Stimulated activated naive CD4-positive, alpha-beta T cell treated with Interleukin-2 at 50 U/mL for 16 hours (primary cell): ENCODE measurements around the gene GMDS.
"Not testable (repeated sequence)": the region's sequence is repeated elsewhere in the genome, so short reads cannot be mapped to it uniquely, and the experiment has no call there.

Source experiments
- DNase-seq: peaks from one replicate; lab custom pipeline; 2025; lab: John Stamatoyannopoulos, UW

The GMDS gene

GRCh38 chr6:1679688-1680068 lies 565.7 kb downstream of the GMDS start:
- DNase-seq = no peak

- DNase-seq = no peak
These were observed 566.2 kb downstream of the GMDS start for GRCh38 chr6:1679031-1679687.

GRCh38 chr6:1678201-1678600 lies 567.2 kb downstream of the GMDS start:
- no peak for DNase-seq

DNA sequence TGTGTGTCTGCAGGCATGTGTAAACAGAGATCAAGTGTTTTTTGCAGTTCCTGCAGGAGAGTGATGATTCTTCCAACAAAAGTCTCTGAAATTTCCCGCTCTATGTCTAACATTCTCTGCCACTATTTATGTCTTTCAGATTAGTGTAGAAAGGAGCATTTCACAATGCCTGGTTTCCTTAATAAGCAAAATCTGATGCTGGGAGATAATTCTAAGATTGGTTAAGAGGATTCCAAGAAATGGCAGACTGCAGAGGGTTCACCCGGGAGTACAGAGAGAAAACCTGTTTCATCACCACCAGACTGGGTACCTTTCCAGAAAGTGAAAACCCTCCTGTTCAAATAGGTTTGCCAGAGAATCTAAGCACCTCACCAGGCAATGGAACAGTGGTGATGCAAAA lies 573.0 kb downstream of the GMDS start:
- DNase-seq = no peak

DNA sequence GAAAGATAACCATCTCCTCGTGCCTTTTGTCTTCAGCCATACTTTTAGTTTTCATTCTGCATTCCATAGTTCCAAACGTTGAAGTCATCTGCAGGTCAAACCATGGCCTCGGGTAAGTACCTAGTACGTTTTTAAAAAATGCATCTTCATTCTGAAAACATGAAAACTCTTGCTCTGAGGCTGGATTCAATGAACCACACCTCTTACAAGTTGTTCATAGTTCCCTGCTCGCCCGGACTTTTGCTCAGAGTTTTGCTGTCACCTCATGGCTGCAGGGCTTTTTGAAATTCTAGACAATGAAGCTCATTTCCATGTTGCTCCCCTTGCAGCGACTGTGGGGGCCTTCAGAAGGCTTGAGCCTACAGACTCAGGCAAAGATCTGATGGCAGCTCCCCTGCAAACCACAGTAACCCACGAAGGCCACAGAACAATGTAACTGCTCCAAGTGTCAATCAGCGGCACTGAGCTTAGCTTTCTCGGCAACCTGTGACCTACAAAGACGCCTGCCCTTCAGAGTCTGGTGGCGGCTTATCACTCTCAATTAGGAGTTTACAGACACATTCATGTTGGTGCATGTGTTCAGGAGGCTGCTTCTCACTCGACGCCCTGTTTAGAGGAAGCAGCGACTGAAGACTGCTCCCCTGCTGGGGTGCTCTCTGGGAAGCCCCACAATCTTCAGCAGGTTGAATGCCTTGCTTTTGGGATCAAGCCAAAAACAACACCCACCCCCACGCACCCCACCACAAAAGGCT lies 574.5 kb downstream of the GMDS start:
- no peak for DNase-seq

GRCh38 chr6:1669996-1670395 lies 575.4 kb downstream of the GMDS start:
- no peak for DNase-seq

- DNase-seq = not testable (repeated sequence)
These were observed 576.9 kb downstream of the GMDS start for GRCh38 chr6:1668456-1668855.

DNA sequence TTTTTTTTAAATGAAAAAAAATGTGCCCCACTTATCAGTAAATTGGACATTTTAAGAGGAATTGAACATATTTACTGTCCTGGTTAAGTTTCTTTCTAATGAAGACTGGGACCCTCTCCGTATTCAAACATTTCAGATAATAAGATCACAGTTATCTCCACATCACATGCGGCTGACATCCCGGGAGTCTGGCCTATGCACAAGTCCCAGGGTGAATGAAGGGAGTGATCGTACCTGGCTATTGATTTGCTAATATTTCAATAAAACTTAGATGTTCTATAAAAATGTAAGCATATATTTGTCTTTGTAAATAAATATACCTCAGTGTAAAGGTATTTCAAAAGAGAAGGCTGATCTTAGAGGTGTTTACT lies 577.6 kb downstream of the GMDS start:
- no peak for DNase-seq

DNA sequence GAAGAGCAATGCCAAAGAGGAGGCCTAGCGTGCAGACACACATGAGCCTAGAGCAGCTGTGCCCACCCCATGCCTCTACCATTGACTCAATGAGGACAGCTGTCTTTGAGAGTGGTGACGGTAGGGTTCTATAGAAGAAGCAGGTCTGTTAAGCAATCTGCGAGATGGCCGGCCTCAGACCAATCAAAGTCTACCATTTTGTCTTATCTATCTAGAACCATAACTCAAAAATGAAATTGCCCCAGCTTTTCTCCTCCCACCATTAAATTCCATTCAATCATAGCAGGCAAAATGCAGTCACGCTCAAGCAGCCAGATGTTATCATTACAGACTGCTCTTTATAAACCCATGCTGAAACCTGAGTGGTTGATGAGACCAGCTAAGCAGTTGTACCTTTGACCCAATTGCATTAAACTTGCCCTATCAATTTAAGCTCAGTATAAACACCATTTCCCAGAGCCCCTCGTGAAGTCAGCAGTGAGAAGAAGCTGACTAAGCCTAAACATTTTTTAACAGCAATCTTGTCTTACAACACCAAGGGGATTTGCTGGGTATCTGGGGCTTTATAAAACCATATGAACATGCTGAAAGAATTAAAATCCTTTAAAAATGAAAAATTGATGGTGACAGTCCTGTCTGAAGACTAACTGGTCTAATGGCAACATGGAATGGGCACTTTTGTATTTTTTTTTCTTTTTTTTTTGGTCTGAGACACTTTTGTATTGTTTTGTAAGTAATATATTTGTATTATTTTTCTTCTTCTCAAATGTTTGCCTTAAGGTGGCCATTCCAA lies 578.2 kb downstream of the GMDS start:
- DNase-seq = no peak

- DNase-seq = no peak
These were observed 580.2 kb downstream of the GMDS start for GRCh38 chr6:1665214-1665613.

DNA sequence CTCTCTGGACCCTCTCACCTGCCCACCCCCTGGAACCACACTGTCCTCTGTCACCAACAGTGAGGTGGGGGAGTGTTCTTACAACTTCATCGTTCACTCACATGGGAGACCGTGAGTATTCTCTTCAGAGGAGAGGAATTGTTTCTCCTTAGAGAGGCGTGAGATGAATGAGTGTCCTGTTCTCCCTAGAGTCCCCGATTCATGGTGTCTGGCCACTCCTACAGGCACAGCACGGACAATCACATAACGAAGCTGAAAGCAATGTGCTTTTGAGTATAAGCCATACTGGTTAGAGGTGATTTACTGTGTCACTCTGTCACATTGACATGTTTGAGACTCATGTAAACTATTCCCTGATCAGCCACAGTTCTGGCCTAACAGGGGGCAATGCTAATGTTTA lies 581.1 kb downstream of the GMDS start:
- DNase-seq = no peak

GRCh38 chr6:1663511-1663910 lies 581.9 kb downstream of the GMDS start:
- DNase-seq = no peak

DNA sequence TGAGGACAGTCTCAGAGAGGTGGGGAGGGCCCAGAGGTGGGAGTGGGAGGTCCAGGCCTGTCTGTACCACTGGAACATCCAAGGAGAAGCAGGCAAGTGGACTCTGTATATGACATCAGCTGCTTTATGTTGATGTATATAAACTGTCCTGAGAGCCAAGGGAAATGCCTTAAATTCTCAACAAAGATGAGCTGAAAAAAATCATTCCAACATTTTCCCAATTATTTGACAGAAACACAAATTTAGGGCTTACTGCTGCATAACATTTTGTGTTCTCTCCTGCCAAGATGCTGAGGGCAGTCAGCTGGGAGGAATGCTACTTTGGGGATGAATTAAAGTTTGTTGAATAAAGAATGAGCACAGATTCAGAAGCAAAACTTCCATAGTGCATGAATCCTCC lies 582.9 kb downstream of the GMDS start:
- DNase-seq = no peak

DNA sequence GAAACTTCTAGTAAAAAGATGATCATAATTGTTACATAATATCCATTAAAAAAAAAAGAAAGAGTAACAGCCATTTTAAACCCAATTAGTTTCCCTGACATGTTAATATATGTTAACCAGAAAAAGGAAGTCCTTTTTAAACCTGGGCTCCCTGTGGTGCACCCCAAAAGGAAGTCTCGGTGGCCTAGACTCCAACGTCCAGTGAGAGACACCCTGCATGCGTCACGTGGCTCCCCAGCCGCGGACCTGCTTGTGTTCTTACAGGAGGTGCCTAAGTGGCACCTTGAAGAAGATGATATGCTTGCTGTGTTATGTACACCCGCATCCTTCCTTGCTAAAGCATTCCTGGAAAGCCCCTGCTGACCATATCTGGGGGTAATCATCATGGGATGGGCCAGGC lies 585.6 kb downstream of the GMDS start:
- DNase-seq = no peak

DNA sequence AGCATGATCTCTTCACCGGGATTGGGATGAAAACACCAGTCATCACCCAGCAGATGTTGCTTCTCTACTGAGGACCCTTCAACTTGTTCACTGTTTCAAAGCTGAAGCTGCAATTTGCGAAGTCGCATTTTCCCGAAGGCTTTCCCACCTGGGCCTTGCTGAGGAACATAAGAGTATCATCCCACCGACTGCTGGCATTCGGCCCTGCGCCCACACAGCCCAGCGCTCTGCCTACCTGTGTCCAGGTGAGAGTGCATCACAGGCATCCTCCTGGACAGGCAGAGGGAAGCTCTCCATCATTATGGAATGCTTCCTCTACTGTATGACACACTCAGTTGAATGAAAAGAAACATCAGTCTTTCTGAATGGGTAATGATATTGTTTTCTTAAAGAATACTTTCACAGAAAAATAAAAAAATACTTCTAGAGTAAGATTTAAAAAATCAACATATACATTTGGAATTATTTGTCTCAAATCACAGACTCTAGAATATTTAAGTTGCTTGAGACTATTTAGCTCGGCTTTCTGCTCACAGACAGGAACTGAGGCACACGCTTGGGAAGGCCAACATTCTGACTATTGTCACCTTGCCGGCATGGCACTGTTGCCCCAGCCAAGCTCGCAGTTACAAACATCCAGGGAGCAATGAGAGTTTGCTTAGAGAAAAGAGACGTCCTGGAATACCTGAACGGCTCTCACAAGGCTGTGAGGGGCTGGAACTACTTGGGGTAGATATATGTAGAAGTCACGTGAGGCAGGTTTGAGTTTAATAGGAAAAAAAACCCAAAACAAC lies 587.0 kb downstream of the GMDS start:
- no peak for DNase-seq

DNA sequence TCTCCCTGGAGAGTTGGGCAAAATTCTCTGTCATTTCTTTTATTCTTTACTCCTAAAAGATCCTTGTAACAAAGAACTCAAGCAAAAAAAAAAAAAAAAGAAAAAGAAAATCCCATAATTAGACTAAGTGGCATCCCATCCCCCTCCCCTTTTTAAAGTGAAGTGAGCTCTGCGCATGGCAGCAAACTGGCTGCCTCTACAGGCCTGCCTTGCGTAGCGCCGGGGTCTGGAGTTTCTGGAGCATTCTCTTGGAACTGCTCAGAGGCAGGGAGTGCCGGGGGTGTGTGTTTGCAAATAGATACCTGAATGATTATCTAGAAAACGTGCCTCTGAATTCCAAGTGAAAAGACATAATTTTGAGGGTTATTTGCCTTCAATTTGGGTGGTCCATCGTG lies 587.6 kb downstream of the GMDS start:
- no peak for DNase-seq

DNA sequence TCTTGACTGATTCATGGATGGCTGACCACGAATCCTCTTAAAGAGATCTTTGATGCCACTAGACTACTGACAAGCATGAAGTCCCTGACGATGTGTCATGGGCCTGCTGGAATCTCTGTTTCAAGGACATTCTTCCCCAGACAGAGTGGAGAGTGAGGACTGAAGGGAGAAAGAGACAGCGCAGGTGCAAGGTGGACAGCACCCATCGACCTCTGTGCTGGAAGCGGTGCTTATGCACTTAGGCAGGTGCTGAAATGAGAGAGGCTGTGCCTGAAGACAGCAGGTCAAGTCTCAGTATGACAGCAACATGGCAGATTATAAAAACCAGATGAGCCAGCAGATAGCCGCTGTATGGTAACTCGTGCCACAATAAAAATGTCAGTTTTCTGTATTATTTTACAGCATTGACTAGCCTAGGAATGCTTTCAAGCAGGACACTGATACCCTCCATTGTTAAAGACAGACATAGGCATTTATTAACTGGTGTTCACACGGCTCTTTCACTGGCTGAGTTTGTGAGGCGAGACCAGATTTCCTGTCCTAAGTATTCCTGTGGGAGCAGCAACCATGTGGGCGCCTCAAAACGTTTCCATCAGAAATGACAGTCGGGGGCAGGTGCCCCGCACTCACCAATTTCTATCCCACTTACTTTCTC lies 588.2 kb downstream of the GMDS start:
- DNase-seq = no peak

DNA sequence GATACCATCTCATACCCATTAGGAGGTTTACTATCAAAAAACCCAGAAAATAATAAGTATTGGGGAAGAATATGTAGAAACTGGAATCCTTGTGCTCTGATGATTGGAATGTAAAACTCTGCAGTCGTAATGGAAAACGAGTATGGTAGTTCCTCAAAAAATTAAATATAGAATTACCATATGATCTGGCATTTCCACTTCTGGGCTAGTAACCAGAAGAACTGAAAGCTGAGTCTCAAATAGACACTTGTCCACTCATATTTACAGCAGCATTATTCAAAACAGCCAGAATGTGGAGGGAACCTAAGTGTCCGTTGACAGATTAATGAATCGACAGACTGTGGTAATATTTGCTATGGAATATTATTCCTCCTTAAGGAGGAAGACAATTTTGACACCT lies 591.4 kb downstream of the GMDS start:
- no peak for DNase-seq

- no peak for DNase-seq
These were observed 592.6 kb downstream of the GMDS start for GRCh38 chr6:1652842-1653241.

DNA sequence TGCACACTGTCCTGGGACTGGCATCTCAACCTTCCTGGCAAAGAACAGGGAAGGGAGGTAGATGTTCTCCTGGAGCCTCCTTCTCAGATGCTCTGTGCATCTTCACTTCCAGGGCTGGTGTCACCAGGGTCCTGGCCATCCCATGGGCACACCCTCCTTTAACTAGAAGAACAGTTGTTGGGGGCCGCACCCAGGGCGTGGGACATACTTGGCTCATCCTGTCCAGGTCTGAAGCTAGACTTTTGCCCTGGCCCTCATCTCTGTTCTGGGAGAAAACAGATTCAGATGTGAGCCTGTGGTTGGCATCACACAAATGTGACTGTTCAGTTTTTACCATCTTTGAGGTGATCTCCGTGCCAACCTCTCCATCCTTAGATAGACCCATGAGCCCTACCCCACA lies 594.0 kb downstream of the GMDS start:
- no peak for DNase-seq

DNA sequence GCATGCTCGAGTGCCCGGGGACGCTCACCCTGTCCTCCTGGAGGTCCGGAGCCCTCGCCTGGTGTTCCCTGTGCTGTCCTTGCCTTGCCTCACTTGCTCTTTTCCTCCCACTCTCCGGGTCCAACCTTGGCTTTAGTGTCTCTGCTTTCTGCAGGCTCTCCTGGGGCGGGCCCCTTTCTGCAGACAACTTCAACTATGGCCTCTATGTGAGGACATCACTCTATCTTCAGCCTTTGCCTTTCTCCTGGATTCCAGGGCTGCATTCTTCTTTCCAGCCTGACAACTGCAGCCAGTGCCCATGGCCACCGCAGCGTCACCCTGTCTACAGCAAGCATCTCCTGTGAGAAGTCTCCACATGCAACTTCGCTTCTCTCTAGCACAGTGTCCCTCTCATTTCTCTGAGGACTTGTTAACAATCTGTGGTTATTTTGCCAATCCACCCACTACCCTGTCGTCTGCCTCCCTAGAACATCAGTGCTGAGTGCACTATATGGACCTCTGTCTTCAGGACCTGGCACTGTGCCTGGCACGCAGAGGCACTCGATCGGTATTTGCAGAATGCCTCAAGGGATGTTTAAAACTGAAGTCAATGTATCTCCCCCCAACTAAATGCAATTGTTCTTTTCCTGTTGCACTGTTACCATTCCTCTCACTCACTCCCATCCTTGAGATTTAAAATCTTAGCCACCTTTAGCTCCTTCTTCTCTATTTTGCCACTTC lies 599.8 kb downstream of the GMDS start:
- DNase-seq = no peak
